Mesendoderm (in vitro differentiated cells): ENCODE data around the gene ISLR.

Experiments
- DNase-seq: peaks from one replicate; pipeline ENCODE4 v3.0.0; 2013
- H2AK5ac ChIP-seq: 2 replicates; pipeline ENCODE4 v1.6.1; 2013; ENCODE audit warnings: low read length, inconsistent platforms
- H2BK120ac ChIP-seq: 2 replicates; pipeline ENCODE4 v1.6.1; 2013; ENCODE audit warnings: low read depth, mild to moderate bottlenecking, low read length, moderate library complexity, mixed read lengths
- H2BK15ac ChIP-seq: replicated peaks from 2 replicates; pipeline ENCODE4 v1.6.1; 2013; ENCODE audit warnings: low read depth, mild to moderate bottlenecking, moderate library complexity
- H2BK5ac ChIP-seq: 2 replicates; pipeline ENCODE4 v1.6.1; 2013; ENCODE audit warnings: low read length, inconsistent platforms
- H3K18ac ChIP-seq: 2 replicates; pipeline ENCODE4 v1.6.1; 2013; ENCODE audit warnings: mild to moderate bottlenecking, low read length, mixed read lengths
- H3K23ac ChIP-seq: one replicate; pipeline ENCODE4 v1.6.1; 2013; ENCODE audit warnings: low read length
- H3K27ac ChIP-seq: 2 replicates; pipeline ENCODE4 v1.5.1; 2013; ENCODE audit warnings: low read depth, mild to moderate bottlenecking, inconsistent platforms, low read length, moderate library complexity
- H3K27me3 ChIP-seq: 2 replicates; pipeline ENCODE4 v1.6.1; 2013; ENCODE audit warnings: low read length, control low read depth, mild to moderate bottlenecking, inconsistent platforms; ENCODE audit not compliant: insufficient read depth, poor library complexity
- H3K36me3 ChIP-seq: 2 replicates; pipeline ENCODE4 v1.6.1; 2013; ENCODE audit warnings: low read length, inconsistent platforms; ENCODE audit not compliant: control insufficient read depth, insufficient read depth
- H3K4ac ChIP-seq: one replicate; pipeline ENCODE4 v1.6.1; 2013; ENCODE audit warnings: low read depth, mild to moderate bottlenecking, low read length, moderate library complexity
- H3K4me1 ChIP-seq: 2 replicates; pipeline ENCODE4 v1.6.1; 2013; ENCODE audit warnings: low read depth, low read length, inconsistent platforms; ENCODE audit not compliant: control insufficient read depth
- H3K4me2 ChIP-seq: 2 replicates; pipeline ENCODE4 v1.6.1; 2013; ENCODE audit warnings: low read length
- H3K4me3 ChIP-seq: 2 replicates; pipeline ENCODE4 v1.5.1; 2013; ENCODE audit warnings: mild to moderate bottlenecking, low read length
- H3K56ac ChIP-seq: one replicate; pipeline ENCODE4 v1.6.1; 2013; ENCODE audit warnings: low read length
- H3K79me1 ChIP-seq: 2 replicates; pipeline ENCODE4 v1.6.1; 2013; ENCODE audit warnings: low read length, inconsistent platforms
- H3K79me2 ChIP-seq: 2 replicates; pipeline ENCODE4 v1.6.1; 2013; ENCODE audit warnings: mild to moderate bottlenecking, low read length; ENCODE audit not compliant: control insufficient read depth, insufficient read depth
- H3K9ac ChIP-seq: 2 replicates; pipeline ENCODE4 v1.6.1; 2013; ENCODE audit warnings: low read length, inconsistent platforms
- H4K5ac ChIP-seq: one replicate; pipeline ENCODE4 v1.6.1; 2013; ENCODE audit warnings: low read length
- H4K8ac ChIP-seq: one replicate; pipeline ENCODE4 v1.6.1; 2013; ENCODE audit warnings: low read depth, mild to moderate bottlenecking, control low read depth, low read length, moderate library complexity
- WGBS: extraction: QIAGEN DNeasy Blood & Tissue Kit; methylation state at CpG from one replicate; pipeline ENCODE4 v1.1.7; 2013; ENCODE audit warnings: low lambda C conversion rate, missing lambda C conversion rate; ENCODE audit not compliant: insufficient coverage; ENCODE audit errors: extremely low coverage; 5-methylcytosine and 5-hydroxymethylcytosine counted together

Gene ISLR

GRCh38 chr15:74185710-74186348 is 12.3 kb downstream of the ISLR start:
- no peak overlapping the region for H3K18ac ChIP-seq
- no peak overlapping the region for H2BK15ac ChIP-seq
- H4K8ac ChIP-seq = no peak overlapping the region
- H2BK5ac ChIP-seq = no peak overlapping the region
- H3K79me1 ChIP-seq = no peaks in the 10 kb centered on the region
- no peak overlapping the region for H3K4ac ChIP-seq
- H3K4me3 ChIP-seq = no peak overlapping the region
- H3K9ac ChIP-seq = no peak overlapping the region
- H3K27me3 ChIP-seq = no peaks in the 10 kb centered on the region
- H3K23ac ChIP-seq = no peak overlapping the region
- H2BK120ac ChIP-seq = no peak overlapping the region
- H3K4me1 ChIP-seq = no peaks in the 10 kb centered on the region
- H4K5ac ChIP-seq = no peak overlapping the region
- no peak overlapping the region for H3K4me2 ChIP-seq
- H3K79me2 ChIP-seq = no peaks in the 10 kb centered on the region
- no peak overlapping the region for H3K27ac ChIP-seq
- no peaks in the 10 kb centered on the region for H3K36me3 ChIP-seq
- no peak for DNase-seq
- no CpG with 5 or more reads among the region's 8 CpGs for WGBS
- no peak overlapping the region for H2AK5ac ChIP-seq
- no peak overlapping the region for H3K56ac ChIP-seq

- no peak for DNase-seq
Observed at GRCh38 chr15:74188216-74188615, 14.7 kb downstream of the ISLR start.

GRCh38 chr15:74191798-74192197 is 18.3 kb downstream of the ISLR start:
- H2AK5ac ChIP-seq = no peak overlapping the region
- no peaks in the 10 kb centered on the region for H3K4me1 ChIP-seq
- no peak overlapping the region for H2BK15ac ChIP-seq
- no peak overlapping the region for H3K4me3 ChIP-seq
- no peak overlapping the region for H3K4me2 ChIP-seq
- no peak overlapping the region for H3K18ac ChIP-seq
- H3K27ac ChIP-seq = no peak overlapping the region
- H4K8ac ChIP-seq = no peak overlapping the region
- no peak overlapping the region for H3K9ac ChIP-seq
- no peaks in the 10 kb centered on the region for H3K36me3 ChIP-seq
- no peak overlapping the region for H3K56ac ChIP-seq
- H4K5ac ChIP-seq = no peak overlapping the region
- H3K79me2 ChIP-seq = no peaks in the 10 kb centered on the region
- no peak overlapping the region for H3K23ac ChIP-seq
- no CpG with 5 or more reads among the region's 3 CpGs for WGBS
- no peak for DNase-seq
- H3K4ac ChIP-seq = no peak overlapping the region
- H2BK120ac ChIP-seq = no peak overlapping the region
- no peaks in the 10 kb centered on the region for H3K79me1 ChIP-seq
- no peaks in the 10 kb centered on the region for H3K27me3 ChIP-seq
- no peak overlapping the region for H2BK5ac ChIP-seq

More at GRCh38 chr15:74188216-74188615, 14.7 kb downstream of the ISLR start:
- no peak overlapping the region for H4K5ac ChIP-seq
- H4K8ac ChIP-seq = no peak overlapping the region
- H3K56ac ChIP-seq = no peak overlapping the region
- H2BK120ac ChIP-seq = no peak overlapping the region
- no peak overlapping the region for H2BK15ac ChIP-seq
- H3K36me3 ChIP-seq = no peaks in the 10 kb centered on the region
- no peak overlapping the region for H3K18ac ChIP-seq
- H3K4me2 ChIP-seq = no peak overlapping the region
- H3K4me3 ChIP-seq = no peak overlapping the region
- H3K9ac ChIP-seq = no peak overlapping the region
- no peak overlapping the region for H2BK5ac ChIP-seq
- H3K79me2 ChIP-seq = no peaks in the 10 kb centered on the region
- no peak overlapping the region for H2AK5ac ChIP-seq
- H3K27ac ChIP-seq = no peak overlapping the region
- no peak overlapping the region for H3K23ac ChIP-seq
- no CpG with 5 or more reads among the region's 11 CpGs for WGBS
- H3K4me1 ChIP-seq = no peaks in the 10 kb centered on the region
- H3K79me1 ChIP-seq = no peaks in the 10 kb centered on the region
- H3K27me3 ChIP-seq = no peaks in the 10 kb centered on the region
- H3K4ac ChIP-seq = no peak overlapping the region

- H3K27me3 ChIP-seq = no peaks in the 10 kb centered on the region
- H4K5ac ChIP-seq = no peak overlapping the region
- WGBS = 100% methylated on average over 1 of the region's 5 CpGs
- no peaks in the 10 kb centered on the region for H3K36me3 ChIP-seq
- no peak overlapping the region for H3K9ac ChIP-seq
- H3K56ac ChIP-seq = no peak overlapping the region
- no peak overlapping the region for H2BK120ac ChIP-seq
- no peak overlapping the region for H3K4me2 ChIP-seq
- H3K27ac ChIP-seq = no peak overlapping the region
- H2BK15ac ChIP-seq = no peak overlapping the region
- no peaks in the 10 kb centered on the region for H3K4me1 ChIP-seq
- no peak for DNase-seq
- no peak overlapping the region for H2AK5ac ChIP-seq
- H2BK5ac ChIP-seq = no peak overlapping the region
- H4K8ac ChIP-seq = no peak overlapping the region
- H3K79me2 ChIP-seq = no peaks in the 10 kb centered on the region
- H3K23ac ChIP-seq = no peak overlapping the region
- H3K4ac ChIP-seq = no peak overlapping the region
- no peaks in the 10 kb centered on the region for H3K79me1 ChIP-seq
- H3K18ac ChIP-seq = no peak overlapping the region
- no peak overlapping the region for H3K4me3 ChIP-seq
Observed at GRCh38 chr15:74192751-74193150, 19.2 kb downstream of the ISLR start.

GRCh38 chr15:74193299-74193718 is 19.8 kb downstream of the ISLR start:
- Histone ChIP-seq H3K36me3 (no peaks in the 10 kb centered on the region), H3K27ac (no peak overlapping the region), H3K4me2 (no peak overlapping the region), H2BK120ac (no peak overlapping the region), H2BK5ac (no peak overlapping the region), H3K4ac (no peak overlapping the region), H3K79me1 (no peaks in the 10 kb centered on the region), H4K5ac (no peak overlapping the region), H3K4me1 (no peaks in the 10 kb centered on the region), H3K56ac (no peak overlapping the region), H2AK5ac (no peak overlapping the region), H3K23ac (no peak overlapping the region), H3K4me3 (no peak overlapping the region), H3K18ac (no peak overlapping the region), H3K27me3 (no peaks in the 10 kb centered on the region), H4K8ac (no peak overlapping the region), H3K9ac (no peak overlapping the region), H3K79me2 (no peaks in the 10 kb centered on the region), H2BK15ac (no peak overlapping the region)
- no peak for DNase-seq
- WGBS = no CpG with 5 or more reads among the region's 4 CpGs

- no peaks in the 10 kb centered on the region for H3K79me1 ChIP-seq
- no peaks in the 10 kb centered on the region for H3K79me2 ChIP-seq
- no peaks in the 10 kb centered on the region for H3K27me3 ChIP-seq
- no peak overlapping the region for H3K9ac ChIP-seq
- no peak overlapping the region for H3K18ac ChIP-seq
- H3K27ac ChIP-seq = no peak overlapping the region
- H2BK5ac ChIP-seq = no peak overlapping the region
- no peak overlapping the region for H3K56ac ChIP-seq
- no peak for DNase-seq
- no peak overlapping the region for H2BK120ac ChIP-seq
- no peak overlapping the region for H4K5ac ChIP-seq
- H3K23ac ChIP-seq = no peak overlapping the region
- no CpG with 5 or more reads among the region's 6 CpGs for WGBS
- no peaks in the 10 kb centered on the region for H3K36me3 ChIP-seq
- H4K8ac ChIP-seq = no peak overlapping the region
- H2AK5ac ChIP-seq = no peak overlapping the region
- H2BK15ac ChIP-seq = no peak overlapping the region
- H3K4me3 ChIP-seq = no peak overlapping the region
- no peak overlapping the region for H3K4me2 ChIP-seq
- H3K4ac ChIP-seq = no peak overlapping the region
- H3K4me1 ChIP-seq = no peaks in the 10 kb centered on the region
Observed at GRCh38 chr15:74193905-74194304, 20.4 kb downstream of the ISLR start.
